HG03103 (cell line): ENCODE data around the gene PKNOX1.
"Not testable (repeated sequence)": the region's sequence is repeated elsewhere in the genome, so short reads cannot be mapped to it uniquely, and the experiment has no call there.

ENCODE experiments used
- ATAC-seq: cut with Tn5 transposase; IDR thresholded peaks from one replicate; pipeline ENCODE4 v1.9.1; 2021; ENCODE audit warnings: low read depth; ENCODE audit not compliant: unreplicated experiment

The PKNOX1 gene

DNA sequence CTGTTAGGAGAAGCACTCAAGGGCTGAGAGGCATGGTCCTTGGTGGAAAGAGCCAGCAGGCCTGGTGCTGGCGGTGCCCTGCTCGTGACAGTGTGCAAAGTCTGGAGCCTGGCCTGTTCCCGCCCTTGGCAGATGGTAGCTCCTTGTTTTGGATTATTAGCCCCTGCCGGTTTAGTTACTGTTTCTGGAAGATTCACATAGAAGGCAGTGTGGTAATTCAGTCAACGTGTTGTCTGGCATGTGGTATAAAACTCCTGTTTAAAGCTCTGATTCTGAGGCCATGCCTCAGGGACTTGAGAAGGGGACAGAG lies 6.8 kb downstream of the PKNOX1 start:
- ATAC-seq: no peak

DNA sequence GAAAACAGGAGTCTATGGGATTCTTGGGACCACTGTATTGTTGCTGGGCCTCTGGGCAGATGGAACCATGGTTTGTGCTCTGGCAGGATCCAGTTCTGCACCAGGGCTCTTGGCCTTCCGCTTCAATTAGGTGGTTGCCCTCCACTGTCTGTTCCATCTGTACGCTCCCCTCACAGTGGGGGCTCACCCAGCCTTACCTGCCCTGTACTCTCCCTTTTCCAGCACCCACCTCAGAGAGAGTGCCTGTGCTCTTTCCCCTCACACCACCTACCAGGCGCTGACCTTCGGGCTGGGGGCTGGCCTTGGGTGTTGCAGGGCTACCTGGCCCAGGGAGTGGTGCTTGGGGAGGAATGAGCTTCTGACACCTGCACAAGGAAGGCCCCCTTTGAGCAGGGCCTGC lies 7.5 kb downstream of the PKNOX1 start:
- ATAC-seq: no peak

DNA sequence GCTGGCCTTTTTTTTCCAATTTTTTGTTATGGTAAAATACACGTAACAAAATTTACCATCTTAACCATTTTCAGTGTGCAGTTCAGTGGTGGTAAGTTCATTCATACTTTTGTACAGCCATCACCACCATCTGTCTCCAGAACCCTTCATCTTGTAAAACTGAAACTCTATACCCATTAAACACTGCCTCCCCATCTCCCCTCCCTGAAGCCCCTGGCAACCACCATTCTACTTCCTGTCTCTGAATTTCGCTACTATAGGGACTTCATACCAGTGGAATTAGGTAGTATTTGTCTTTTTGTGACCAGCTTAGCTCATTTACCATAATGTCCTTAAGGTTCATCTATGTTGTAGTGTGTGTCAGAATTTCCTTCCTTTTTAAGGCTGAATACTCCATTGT lies 8.7 kb downstream of the PKNOX1 start:
- no peak for ATAC-seq

DNA sequence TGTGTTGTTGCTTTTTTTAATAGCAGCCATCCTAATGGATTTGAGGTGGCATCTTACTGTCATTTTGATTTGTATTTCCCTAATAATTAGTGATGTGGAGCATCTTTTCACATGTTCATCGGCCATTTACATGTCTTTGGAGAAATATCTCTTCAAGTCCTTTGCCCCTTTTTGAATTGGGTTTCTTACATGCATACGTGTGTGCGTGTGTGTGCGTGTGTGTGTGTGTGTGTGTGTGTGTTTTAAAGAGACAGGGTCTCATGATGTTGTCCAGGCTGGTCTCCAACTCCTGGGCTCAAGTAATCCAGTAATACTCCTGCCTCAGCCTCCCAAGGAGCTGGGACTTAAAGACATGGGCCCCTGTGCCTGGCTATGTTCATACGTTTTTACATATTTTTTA lies 9.5 kb downstream of the PKNOX1 start:
- ATAC-seq: no peak

DNA sequence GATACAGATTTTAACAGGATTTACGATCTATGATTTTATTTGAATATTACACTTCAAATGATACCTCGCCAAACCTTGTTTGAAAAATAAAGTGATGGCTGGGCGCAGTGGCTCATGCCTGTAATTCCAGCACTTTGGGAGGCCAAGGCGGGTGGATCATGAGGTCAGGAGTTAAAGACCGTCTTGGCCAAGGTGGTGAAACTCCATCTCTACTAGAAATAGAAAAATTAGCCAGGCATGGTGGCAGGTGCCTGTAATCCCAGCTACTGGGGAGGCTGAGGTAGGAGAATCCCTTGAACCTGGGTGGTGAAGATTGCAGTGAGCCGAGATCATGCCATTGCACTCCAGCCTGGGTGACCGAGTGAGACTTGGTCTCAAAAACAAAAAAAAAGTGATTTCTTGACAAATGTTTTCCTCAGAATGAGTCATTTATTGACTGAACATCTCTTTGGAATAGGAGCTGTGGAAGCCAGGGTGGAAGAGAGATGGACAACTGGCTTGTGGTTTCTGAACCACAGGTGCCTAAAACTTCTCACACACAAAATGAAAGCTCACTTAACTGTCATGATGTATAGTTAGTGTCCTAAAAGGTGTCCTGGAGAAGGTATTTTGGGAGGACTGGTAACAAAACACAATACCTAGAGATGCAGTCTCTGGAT lies 11.9 kb downstream of the PKNOX1 start:
- ATAC-seq: no peak

DNA sequence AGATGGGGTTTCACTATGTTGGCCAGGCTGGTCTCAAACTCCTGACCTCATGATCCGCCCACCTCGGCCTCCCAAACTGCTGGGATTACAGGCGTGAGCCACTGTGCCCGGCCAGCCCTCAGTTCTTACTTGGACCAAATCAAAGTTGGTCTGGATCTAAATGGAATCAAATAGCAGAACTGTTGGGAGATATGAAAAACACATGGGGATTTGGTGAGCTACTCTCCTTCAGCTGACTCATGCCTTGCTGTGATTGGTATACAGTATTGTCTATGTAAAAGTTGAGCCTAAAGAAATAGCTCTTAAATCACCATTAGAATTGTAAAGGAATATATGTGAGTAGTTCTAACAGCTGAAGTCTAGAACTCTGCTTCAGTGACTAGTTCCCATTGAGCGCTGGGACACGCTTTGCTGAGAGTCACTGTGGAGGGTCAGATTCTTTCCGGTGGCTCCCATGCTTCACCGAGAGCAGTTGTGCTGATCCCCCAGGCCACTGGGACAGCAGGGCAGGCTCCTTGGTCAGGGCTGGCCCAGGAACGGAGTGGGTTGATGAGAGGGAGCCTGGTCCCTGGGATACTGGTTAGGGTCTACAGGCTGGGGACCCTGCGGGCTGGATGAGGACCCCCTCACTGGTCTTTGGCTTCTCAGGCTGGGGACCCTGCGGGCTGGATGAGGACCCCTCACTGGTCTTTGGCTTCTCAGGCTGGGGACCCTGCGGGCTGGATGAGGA lies 14.0 kb downstream of the PKNOX1 start:
- ATAC-seq: no peak

DNA sequence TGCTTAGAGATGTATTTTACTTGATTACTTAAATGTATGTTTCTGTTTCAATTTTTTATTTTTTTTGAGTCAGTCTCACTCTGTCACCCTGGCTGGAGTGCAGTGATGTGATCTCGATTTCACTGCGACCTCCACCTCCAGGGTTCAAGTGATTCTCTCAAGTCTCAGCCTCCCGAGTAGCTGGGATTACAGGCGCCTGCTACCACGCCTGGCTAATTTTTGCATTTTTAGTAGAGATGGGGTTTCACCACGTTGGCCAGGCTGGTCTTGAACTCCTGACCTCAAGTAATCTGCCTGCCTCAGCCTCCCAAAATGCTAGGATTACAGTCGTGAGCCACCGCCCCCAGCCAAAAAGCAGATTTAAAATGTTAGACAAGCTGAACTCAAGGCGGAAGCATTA lies 15.0 kb downstream of the PKNOX1 start:
- ATAC-seq: not testable (repeated sequence)

DNA sequence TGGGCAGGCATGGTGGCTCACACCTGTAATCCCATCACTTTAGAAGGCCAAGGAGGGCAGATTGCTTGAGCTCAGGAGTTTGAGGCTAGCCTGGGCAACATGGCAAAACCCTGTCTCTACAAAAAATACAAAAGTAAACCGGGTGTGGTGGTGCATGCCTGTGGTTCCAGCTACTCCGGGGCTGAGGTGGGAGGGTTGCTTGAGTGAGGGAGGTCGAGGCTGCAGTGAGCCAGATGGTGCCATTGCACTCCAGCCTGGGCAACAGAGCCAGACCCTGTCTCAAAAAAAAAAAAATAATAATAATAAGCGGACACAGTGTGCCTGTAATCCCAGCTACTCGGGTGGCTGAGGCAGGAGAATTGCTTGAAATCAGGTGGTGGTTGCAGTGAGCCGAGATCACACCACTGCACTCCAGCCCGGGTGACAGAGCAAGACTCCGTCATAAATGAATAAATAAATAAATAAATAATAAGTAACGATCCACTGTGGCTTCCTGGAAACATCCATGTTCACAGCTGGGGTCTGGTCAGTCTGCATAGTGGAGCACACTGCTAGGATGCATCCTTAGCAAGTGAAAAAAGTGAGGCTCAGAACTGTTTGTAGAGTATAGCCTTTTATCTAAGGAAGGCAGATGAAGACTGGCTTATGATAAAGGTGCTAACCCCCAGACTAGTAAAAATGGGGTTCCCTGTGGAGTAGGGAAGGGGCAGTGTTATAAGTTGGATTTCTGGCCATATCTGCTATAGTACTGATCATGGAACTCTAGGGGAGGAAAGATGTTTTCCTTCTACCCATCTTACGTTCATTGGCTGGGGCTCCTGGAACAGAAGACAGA lies 15.7 kb downstream of the PKNOX1 start:
- ATAC-seq: no peak

DNA sequence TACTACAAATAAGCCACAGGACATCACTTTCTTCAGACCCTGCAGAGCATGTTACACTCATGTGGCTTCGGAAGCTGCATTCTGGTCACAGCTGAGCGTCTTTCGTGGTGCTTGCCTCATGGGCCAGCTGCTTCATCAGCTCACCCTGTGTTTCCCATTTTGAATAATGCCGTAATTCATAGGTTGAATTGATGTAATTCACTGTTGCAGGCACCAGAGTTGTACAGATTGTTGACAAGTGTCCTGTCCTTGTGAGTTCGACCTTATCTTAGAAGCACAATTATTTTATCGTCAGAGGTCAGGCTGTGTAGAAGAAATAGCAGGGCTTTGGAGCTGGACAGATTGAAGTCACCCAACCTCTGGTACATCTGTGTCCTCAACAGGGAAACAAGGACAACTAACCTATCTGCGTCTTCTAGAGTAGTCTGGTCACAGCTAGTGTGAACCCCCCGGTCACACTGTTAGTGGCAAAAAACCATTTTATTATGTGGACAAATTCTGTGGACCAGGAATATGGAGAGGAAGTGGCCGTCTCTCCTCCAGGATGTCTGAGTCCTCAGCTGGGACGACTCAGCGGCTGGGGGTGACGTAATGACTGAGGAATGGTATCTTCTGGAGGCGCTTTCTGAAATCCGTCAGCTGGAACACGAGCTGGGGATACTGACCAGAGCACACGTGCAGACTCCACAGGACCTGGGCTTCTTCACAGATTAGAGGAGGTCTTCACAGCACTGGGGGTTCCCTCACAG lies 17.8 kb downstream of the PKNOX1 start:
- no peak for ATAC-seq

DNA sequence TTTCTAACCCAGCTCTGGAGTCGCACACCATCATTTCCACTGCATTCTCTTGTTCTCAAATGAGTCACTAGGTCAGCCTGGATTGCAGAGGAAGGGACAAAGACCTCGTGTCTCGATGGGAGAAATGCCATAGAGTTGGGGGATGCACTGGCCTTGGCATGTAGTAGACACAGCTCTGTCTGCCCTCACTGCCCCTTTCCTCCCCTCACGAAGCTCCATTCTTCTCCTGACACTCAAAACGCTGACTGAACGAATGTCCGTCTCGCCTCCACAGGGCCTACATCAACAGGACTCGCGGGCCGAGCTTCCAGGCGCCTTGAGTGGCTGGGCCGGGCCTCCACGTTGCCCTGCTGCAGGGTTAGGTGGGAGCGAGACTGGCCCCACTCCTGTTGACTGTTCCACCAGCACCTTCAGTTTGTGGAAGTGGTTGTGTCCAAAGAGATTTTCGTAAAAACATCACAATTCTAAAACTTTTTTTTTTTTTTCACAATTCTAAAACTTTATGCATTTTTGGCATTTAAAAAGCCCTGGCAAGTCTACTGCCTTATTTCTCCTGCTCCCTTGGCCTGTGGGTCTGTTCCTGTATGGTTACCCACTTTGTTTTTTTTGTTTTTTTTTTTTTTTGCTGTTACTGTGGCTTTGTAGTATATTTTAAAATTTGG lies 18.8 kb downstream of the PKNOX1 start:
- no peak for ATAC-seq

DNA sequence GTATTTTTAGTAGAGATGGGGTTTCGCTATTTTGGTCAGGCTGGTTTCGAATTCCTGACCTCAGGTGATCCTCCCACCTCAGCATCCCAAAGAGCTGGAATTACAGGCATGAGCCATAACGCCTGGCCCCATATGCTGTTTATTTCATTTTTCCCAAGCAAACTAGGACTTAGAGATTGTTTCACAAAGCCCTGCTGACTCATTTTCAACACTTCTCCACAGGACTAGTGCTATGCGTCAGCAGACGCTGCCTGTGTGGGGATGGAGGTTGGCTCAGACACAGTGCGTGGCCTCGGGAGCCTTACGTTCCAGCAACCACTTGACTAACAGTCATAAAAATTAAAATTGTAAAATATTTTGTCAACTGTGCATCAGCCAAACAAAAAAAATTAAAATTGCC lies 22.7 kb downstream of the PKNOX1 start:
- ATAC-seq: no peak

DNA sequence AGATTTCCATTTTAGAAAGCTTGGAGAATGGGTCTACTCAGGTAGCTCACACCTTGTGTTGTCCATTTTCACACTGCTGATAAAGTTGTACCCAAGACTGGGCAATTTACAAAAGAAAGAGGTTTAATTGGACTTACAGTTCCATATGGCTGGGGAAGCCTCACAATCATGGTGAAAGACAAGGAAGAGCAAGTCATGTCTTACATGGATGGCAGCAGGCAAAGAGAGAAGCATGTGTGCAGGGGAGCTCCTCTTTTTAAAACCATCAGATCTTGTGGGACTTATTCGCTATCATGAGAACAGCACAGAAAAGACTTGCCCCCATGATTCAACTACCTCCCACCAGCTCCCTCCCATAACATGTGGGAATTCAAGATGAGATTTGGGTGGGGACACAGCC lies 23.6 kb downstream of the PKNOX1 start:
- not testable (repeated sequence) for ATAC-seq

DNA sequence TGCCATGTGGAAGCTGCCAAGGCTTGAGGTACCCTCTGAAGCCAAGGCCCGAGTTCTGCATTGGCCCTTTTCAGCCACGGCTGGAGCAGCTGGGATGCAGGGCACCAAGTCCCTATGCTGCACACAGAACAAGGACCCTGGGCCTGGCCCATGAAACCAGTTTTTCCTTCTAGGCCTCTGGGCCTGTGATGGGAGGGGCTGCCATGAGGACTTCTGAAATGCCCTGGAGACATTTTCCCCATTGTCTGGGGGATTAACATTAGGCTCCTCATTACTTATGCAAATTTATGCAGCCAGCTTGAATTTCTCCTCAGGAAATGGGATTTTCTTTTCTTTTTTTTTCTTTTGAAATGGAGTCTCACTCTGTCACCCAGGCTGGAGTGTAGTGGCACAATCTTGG lies 24.8 kb downstream of the PKNOX1 start:
- not testable (repeated sequence) for ATAC-seq

DNA sequence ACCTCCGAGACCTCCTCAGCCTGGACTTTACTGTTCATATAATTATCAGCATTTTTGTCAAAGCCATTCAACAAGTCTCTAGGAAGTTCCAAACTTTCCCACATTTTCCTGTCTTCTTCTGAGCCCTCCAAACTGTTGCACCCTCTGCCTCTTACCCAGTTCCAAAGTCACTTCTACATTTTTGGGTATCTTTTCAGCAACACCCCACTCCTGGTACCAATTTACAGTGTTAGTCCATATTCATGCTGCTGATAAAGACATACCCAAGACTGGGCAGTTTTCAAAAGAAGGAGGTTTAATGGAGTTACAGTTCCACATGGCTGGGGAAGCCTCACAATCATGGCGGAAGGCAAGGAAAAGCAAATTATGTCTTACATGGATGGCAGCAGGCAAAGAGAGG lies 25.7 kb downstream of the PKNOX1 start:
- ATAC-seq: not testable (repeated sequence)

DNA sequence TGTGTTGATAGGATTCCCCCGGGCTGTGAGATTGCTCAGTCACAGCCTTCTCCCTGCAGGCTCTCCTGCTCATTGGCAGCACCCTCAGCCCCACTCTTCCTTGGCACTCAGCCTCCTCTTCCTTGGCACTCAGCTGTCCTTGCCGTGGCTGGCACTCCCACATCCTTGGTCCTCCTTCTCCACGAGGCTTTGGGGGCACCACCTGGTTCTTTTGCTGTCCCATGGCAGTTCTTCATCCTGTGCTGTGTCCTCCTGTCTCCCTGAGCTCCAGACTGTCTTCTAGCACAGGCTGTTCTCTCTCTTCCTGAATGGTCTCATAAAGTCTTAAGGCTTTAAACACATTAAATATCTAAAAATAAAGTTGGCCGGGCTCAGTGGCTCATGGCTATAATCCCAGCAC lies 27.0 kb downstream of the PKNOX1 start:
- ATAC-seq: no peak

DNA sequence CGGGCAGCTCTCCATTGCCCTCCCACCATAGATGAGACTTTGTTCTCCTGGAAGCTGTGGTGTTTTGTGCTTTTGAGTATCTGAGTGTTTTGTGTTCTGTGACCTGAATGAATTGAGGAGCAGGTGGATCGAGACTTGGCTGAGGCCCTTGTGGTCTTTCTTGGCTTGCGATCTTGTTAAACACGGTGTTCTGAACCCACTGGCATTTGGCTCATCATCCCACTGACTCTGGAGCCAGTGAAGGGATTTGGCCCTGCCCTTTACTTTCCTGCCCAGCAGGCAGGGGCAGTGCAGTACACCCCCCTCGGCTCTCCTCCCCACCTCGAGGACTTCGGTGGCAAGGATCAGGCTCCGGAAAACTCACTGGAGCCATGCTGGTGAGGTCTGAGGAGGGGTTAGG lies 30.6 kb downstream of the PKNOX1 start:
- no peak for ATAC-seq

DNA sequence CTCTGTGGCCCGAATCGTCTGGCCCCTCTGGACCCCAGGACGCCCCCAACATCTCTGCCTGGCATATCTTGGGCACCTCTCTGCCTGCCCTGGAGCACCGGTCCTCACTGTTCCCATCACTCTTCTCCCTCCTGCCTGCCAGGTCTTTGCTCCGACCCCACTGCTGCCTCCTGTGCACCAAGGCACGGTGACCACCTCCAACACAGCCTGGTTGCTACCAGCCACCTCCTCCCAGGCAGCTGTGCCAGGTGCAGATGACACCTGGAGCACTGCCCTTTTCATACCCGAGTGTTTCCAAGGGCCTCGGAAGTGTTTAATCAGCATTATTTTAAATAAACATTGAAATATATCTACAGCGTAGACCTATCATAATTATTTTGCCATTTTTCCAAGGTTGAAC lies 31.3 kb downstream of the PKNOX1 start:
- no peak for ATAC-seq

DNA sequence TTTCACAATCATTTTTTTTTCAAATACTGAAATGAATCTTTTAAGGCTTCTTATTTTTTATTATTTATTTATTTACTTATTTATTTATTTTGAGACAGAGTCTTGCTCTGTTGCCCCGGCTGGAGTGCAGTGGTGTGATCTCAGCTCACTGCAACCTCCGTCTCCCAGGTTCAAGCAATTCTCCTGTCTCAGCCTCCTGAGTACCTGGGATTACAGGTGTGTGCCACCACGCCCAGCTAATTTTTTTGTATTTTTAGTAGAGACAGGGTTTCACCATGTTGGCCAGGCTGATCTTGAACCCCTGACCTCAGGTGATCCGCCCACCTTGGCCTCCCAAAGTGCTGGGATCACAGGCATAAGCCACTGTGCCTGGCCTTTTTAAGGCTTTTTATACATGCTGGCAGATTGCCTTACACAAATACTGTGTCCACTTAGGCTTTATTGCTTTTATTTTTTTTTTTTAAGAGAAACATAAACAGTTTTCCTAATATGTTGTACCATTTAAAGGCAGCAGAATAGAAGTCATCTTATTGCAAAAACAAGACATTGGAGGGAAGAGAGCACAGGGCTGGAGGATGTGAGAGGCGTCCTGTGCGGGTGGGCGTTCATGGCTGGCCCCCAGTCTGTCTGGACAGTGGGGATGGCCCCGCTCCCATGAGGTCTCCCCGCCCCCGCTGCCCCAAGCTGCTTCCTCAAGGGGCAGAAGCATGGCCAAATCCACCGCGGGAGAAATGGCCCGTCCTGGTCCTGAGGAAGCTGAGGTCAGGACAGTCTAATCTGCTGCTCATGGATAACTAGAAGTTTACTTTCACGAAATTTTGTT lies 31.9 kb downstream of the PKNOX1 start:
- not testable (repeated sequence) for ATAC-seq

DNA sequence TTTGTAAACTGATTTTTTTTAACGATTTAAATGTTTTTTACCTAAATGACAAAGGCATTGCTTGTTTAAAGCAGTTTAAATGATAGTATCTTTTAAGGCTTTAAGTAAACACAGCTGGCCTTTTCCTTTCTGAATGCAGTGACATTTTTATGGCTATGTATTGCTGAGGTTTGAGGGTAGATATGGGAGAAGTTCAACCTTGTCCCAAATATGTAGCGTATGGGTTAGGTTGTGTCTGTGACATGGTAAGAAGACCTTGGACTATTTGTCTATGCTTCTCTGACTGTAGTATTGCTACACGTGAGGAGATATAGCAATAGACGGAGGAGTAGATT lies 32.5 kb downstream of the PKNOX1 start:
- no peak for ATAC-seq

DNA sequence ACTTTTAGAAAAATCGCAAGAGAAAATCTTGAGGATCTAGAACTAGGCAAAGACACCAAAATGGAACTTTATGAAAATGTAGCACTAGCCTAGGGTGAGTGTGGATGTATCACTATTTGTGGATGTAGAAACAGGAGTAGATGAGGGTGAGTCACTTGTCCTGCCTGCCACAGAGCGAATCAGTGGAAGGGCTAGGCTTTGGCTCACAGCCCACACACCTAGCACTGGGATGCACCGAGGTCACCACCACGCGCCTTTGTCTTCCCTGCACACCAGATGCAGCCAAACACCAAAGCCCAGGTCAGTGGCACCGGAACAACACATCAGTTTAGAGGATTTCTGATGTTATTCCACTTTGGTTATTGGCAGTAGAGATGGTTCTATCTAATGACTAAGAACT lies 38.2 kb downstream of the PKNOX1 start:
- ATAC-seq: no peak
